Spleen (tissue), 7 donors: ENCODE data around the gene MSX1.

Source experiments
- CTCF ChIP-seq, 11 experiments: fragments of 200-600 bp in 7 of 11; fragments of 450-650 bp in 4 of 11; sonication (generic) in 4 of 11; IDR thresholded peaks in 8 of 11; conservative IDR thresholded peaks in 3 of 11; 1 replicate in 7 of 11; 2 replicates in 4 of 11; pipeline versions ENCODE4 v1.4.0 to v1.8.0; 2016 to 2021; ENCODE audit warnings: antibody characterized with exemption in 11 of 11, inconsistent platforms in 4 of 11, mild to moderate bottlenecking in 1 of 11
- POLR2A ChIP-seq, 3 donors: fragments of 450-650 bp; IDR thresholded peaks; one replicate each; pipeline ENCODE4 v1.5.1; 2017; ENCODE audit warnings: antibody characterized with exemption in 3 of 3, mild to moderate bottlenecking in 1 of 3
- POLR2AphosphoS5 ChIP-seq, 3 donors: sonication (generic); formaldehyde crosslinking; IDR thresholded peaks; one replicate each; pipeline ENCODE4 v1.5.1; 2017; ENCODE audit warnings: antibody characterized with exemption in 3 of 3
- donor health status: DM: no; HTN: no; CAD: no; lungs with moderate emphysema.
- donor health status: DM: no; HTN: no; CAD: no.
- donor health status: DM: no; HTN: no; CAD: no.

- peak in 6 of 11 experiments; percentile 8 to 48 (median 18) for TF ChIP-seq CTCF (IDR thresholded peaks at IDR 0.05 in 8 of 11, conservative IDR thresholded peaks at IDR 0.05 in 3 of 11)
- TF ChIP-seq POLR2AphosphoS5 (IDR thresholded peaks at IDR 0.05), result peak; percentile 12 to 63 (median 22)
- no peak for TF ChIP-seq POLR2A (IDR thresholded peaks at IDR 0.05)
Observed at GRCh38 chr4:4867375-4868039, 8.0 kb downstream of the MSX1 start.
